HG02759 (cell line): ENCODE measurements around the gene SLC6A12.
"Not testable (repeated sequence)": the region's sequence is repeated elsewhere in the genome, so short reads cannot be mapped to it uniquely, and the experiment has no call there.

Source experiments
- ATAC-seq: cut with Tn5 transposase; IDR thresholded peaks from one replicate; pipeline ENCODE4 v1.9.1; 2021; ENCODE audit warnings: mild to moderate bottlenecking, moderate library complexity; ENCODE audit not compliant: unreplicated experiment

The SLC6A12 gene

GRCh38 chr12:235967-236366 is 22.0 kb upstream of the SLC6A12 start:
- ATAC-seq = not testable (repeated sequence)

- no peak for ATAC-seq
Observed at GRCh38 chr12:234891-235415, 21.0 kb upstream of the SLC6A12 start.

- ATAC-seq = no peak
Observed at GRCh38 chr12:234019-234418, 20.1 kb upstream of the SLC6A12 start.

- ATAC-seq = no peak
Observed at GRCh38 chr12:233615-233968, 19.6 kb upstream of the SLC6A12 start.

GRCh38 chr12:232731-233614 is 19.0 kb upstream of the SLC6A12 start:
- ATAC-seq = no peak

GRCh38 chr12:230925-231671 is 17.1 kb upstream of the SLC6A12 start:
- no peak for ATAC-seq

GRCh38 chr12:229441-230191 is 15.7 kb upstream of the SLC6A12 start:
- ATAC-seq = no peak

GRCh38 chr12:228846-229200 is 14.9 kb upstream of the SLC6A12 start:
- ATAC-seq = no peak

- ATAC-seq = no peak
Observed at GRCh38 chr12:227923-228845, 14.2 kb upstream of the SLC6A12 start.

- no peak for ATAC-seq
Observed at GRCh38 chr12:227286-227915, 13.4 kb upstream of the SLC6A12 start.

- no peak for ATAC-seq
Observed at GRCh38 chr12:226401-226800, 12.4 kb upstream of the SLC6A12 start.

GRCh38 chr12:225012-225411 is 11.1 kb upstream of the SLC6A12 start:
- no peak for ATAC-seq

GRCh38 chr12:224330-224729 is 10.4 kb upstream of the SLC6A12 start:
- ATAC-seq = no peak

GRCh38 chr12:223841-224240 is 9.9 kb upstream of the SLC6A12 start:
- ATAC-seq = no peak

- no peak for ATAC-seq
Observed at GRCh38 chr12:221736-222135, 7.8 kb upstream of the SLC6A12 start.

- no peak for ATAC-seq
Observed at GRCh38 chr12:220946-221550, 7.1 kb upstream of the SLC6A12 start.

- no peak for ATAC-seq
Observed at GRCh38 chr12:220491-220890, 6.5 kb upstream of the SLC6A12 start.

GRCh38 chr12:219891-220352 is 6.0 kb upstream of the SLC6A12 start:
- peak; percentile 47 for ATAC-seq
